HepG2 (cell line): ENCODE results near the gene HSD17B11. TPM values are rescaled to one million over a fixed set of nuclear protein-coding genes. Genes with fewer than 3 reads are reported as not detected.

Experiments
- ARID5B ChIP-seq: IDR thresholded peaks from 2 replicates; pipeline ENCODE4 v1.4.0; 2020; ENCODE audit warnings: mild to moderate bottlenecking, missing genetic modification reagents
- CSRNP1 ChIP-seq: sonication (generic); formaldehyde crosslinking; IDR thresholded peaks from 2 replicates; pipeline ENCODE4 v1.8.1; 2023; ENCODE audit warnings: mild to moderate bottlenecking, missing genetic modification reagents
- DMAP1 ChIP-seq: IDR thresholded peaks from 2 replicates; pipeline ENCODE4 v1.6.1; 2016
- HIVEP1 ChIP-seq: sonication (generic); formaldehyde crosslinking; IDR thresholded peaks from 2 replicates; pipeline ENCODE4 v1.4.0; 2020; ENCODE audit warnings: mild to moderate bottlenecking, missing genetic modification reagents
- KLF9 ChIP-seq: IDR thresholded peaks from 2 replicates; pipeline ENCODE4 v1.6.1; 2016; ENCODE audit warnings: low read depth
- NRL ChIP-seq: sonication (generic); formaldehyde crosslinking; IDR thresholded peaks from 2 replicates; pipeline ENCODE4 v1.5.0; 2020; ENCODE audit warnings: missing genetic modification reagents, mild to moderate bottlenecking, moderate library complexity, borderline replicate concordance
- PAX8 ChIP-seq: sonication (generic); formaldehyde crosslinking; IDR thresholded peaks from 2 replicates; pipeline ENCODE4 v1.8.0; 2022; ENCODE audit warnings: mild to moderate bottlenecking, missing genetic modification reagents, borderline replicate concordance
- POLR2A ChIP-seq, 2 experiments: IDR thresholded peaks; 2 replicates each; pipeline ENCODE4 v1.6.1; 2011; ENCODE audit warnings: low read depth in 2 of 2, low read length in 2 of 2, mild to moderate bottlenecking in 1 of 2, moderate library complexity in 1 of 2; ENCODE audit not compliant: insufficient read depth in 1 of 2
- SNAPC4 ChIP-seq: sonication (generic); formaldehyde crosslinking; IDR thresholded peaks from 2 replicates; pipeline ENCODE4 v1.4.0; 2020; ENCODE audit warnings: mild to moderate bottlenecking, missing genetic modification reagents
- TCF7L2 ChIP-seq: IDR thresholded peaks from 2 replicates; pipeline ENCODE4 v1.6.1; 2011; ENCODE audit warnings: mild to moderate bottlenecking, low read depth, low read length, moderate library complexity
- ZFP1 ChIP-seq: IDR thresholded peaks from 2 replicates; pipeline ENCODE4 v1.6.1; 2016
- ZNF24 ChIP-seq: fragments of 450-650 bp; IDR thresholded peaks from 2 replicates; pipeline ENCODE4 v1.6.1; 2017; ENCODE audit warnings: antibody characterized with exemption, mild to moderate bottlenecking
- ZNF333 ChIP-seq: sonication (generic); formaldehyde crosslinking; IDR thresholded peaks from 2 replicates; pipeline ENCODE4 v1.4.0; 2020; ENCODE audit warnings: mild to moderate bottlenecking, missing genetic modification reagents, borderline replicate concordance
- ZNF430 ChIP-seq: sonication (generic); formaldehyde crosslinking; IDR thresholded peaks from 2 replicates; pipeline ENCODE4 v1.9.0; 2021; ENCODE audit warnings: mild to moderate bottlenecking, missing genetic modification reagents
- ZNF672 ChIP-seq: sonication (generic); formaldehyde crosslinking; IDR thresholded peaks from 2 replicates; pipeline ENCODE4 v1.8.1; 2022; ENCODE audit warnings: missing genetic modification reagents
- ZNF746 ChIP-seq: sonication (generic); formaldehyde crosslinking; IDR thresholded peaks from 2 replicates; pipeline ENCODE4 v1.8.0; 2022; ENCODE audit warnings: mild to moderate bottlenecking, missing genetic modification reagents
- ZNF781 ChIP-seq: sonication (generic); formaldehyde crosslinking; IDR thresholded peaks from 2 replicates; pipeline ENCODE4 v1.5.1; 2020; ENCODE audit warnings: borderline replicate concordance, mild to moderate bottlenecking, missing genetic modification reagents; ENCODE audit errors: not compliant biosample characterization
- ZNF891 ChIP-seq: sonication (generic); formaldehyde crosslinking; IDR thresholded peaks from 2 replicates; pipeline ENCODE4 v1.5.0; 2020; ENCODE audit warnings: mild to moderate bottlenecking, missing genetic modification reagents
- polyA plus RNA-seq, 8 experiments: library from polyadenylated mRNA; depleted of rRNA in 3 of 8; stranded (reverse) in 7 of 8; unstranded in 1 of 8; fragments of >200 nt; fragmentation: Illumina TruSeq in 4 of 8; extraction: Trizol in 4 of 8; gene quantifications; 2 replicates each; pipeline versions ENCODE4 v1.2.1 to v1.2.3, GENCODE V29; 2011 to 2016; ENCODE audit warnings: low read depth in 4 of 8, missing spikeins in 1 of 8, mixed read lengths in 1 of 8; ENCODE audit not compliant: insufficient read depth in 1 of 8
- total RNA-seq, 5 experiments: library from RNA; depleted of rRNA; stranded (reverse); fragments of >200 nt; fragmentation: Illumina TruSeq; extraction: Trizol; gene quantifications; 2 replicates each; pipeline ENCODE4 v1.2.3, GENCODE V29; 2016; ENCODE audit warnings: low read depth in 1 of 5
- TF ChIP-seq, protein P1 (sequence below): sonication (generic); formaldehyde crosslinking; IDR thresholded peaks from 2 replicates; pipeline ENCODE4 v1.4.0; 2020; ENCODE audit warnings: mild to moderate bottlenecking, missing genetic modification reagents

HSD17B11 gene
- total and polyA plus RNA-seq, 2 of the 13 experiments (the other 11 are each of a cell fraction or from before 2014, with no cell fraction given): 121 to 158 TPM

- TF ChIP-seq ZNF746 (CRISPR knock-in tag) (no peak), TCF7L2 (0 out of 2 replicates have a peak, but pooled peaks have one; percentile 29), ZFP1 (0 out of 2 replicates have a peak, but pooled peaks have one; percentile 61), DMAP1 (CRISPR knock-in tag) (no peak; the same call in 1 of the 2 replicates), PAX8 (CRISPR knock-in tag) (no peak), ZNF430 (CRISPR knock-in tag) (no peak), HIVEP1 (no peak), CSRNP1 (CRISPR knock-in tag) (no peak), ZNF24 (no peak), ZNF672 (CRISPR knock-in tag) (no peak), SNAPC4 (no peak), ZNF891 (CRISPR knock-in tag) (no peak), ZNF781 (CRISPR knock-in tag) (no peak), NRL (CRISPR knock-in tag) (no peak), KLF9 (CRISPR knock-in tag) (0 out of 2 replicates have a peak, but pooled peaks have one; percentile 17), POLR2A (IDR thresholded peaks at IDR 0.05; ENCODE audit: insufficient read depth in 1 of 2, low read depth in 2 of 2, low read length in 2 of 2) (no peak), ZNF333 (CRISPR knock-in tag) (no peak), ARID5B (CRISPR knock-in tag) (peak; percentile 92)
- TF ChIP-seq, protein P1, sequence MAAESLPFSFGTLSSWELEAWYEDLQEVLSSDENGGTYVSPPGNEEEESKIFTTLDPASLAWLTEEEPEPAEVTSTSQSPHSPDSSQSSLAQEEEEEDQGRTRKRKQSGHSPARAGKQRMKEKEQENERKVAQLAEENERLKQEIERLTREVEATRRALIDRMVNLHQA (CRISPR knock-in tag): no peak
Measured at GRCh38 chr4:87419578-87420249, 28.7 kb upstream of the HSD17B11 start (continued).
